Heart left ventricle (tissue), 13 donors: Measurements from ENCODE around the gene RTTN.

ENCODE experiments used
- POLR2A ChIP-seq, 2 donors: fragments of 450-650 bp; IDR thresholded peaks; one replicate each; pipeline ENCODE4 v1.6.1; 2017; ENCODE audit warnings: antibody characterized with exemption in 2 of 2, mild to moderate bottlenecking in 2 of 2, moderate library complexity in 2 of 2
- TF ChIP-seq, protein P1 (sequence below), 12 donors: fragments of 200-600 bp; sonication (generic) in 4 of 12; IDR thresholded peaks; one replicate each; pipeline versions ENCODE4 v1.5.0 to v1.8.0; 2018 to 2022; ENCODE audit warnings: antibody characterized with exemption in 12 of 12, mild to moderate bottlenecking in 5 of 12
- donor health status: ischemic (EF 13 %, LVEDD 7.1; RV severe dilation, severe dysfunction).
- donor health status: DM: no; HTN: yes; CAD: no.
- donor health status: DM: no; HTN: no; CAD: no.
- donor health status: ischemic (EF 25% LVEDD 6.9; RV normal size, moderate dysfunction).
- donor health status: ischemic (EF 25% LVEDD 5.7; RV mildly dilated, moderate dysfunction).
- donor health status: ischemic (EF 35%, LVEDD 5.7; RV mildly dilated, moderate dysfunction).
- donor health status: nonischemic (EF 11% LVEDD 7.7; RV severe dilation, severe dysfunction).
- donor health status: DM: yes; HTN: yes; CAD: no.
- donor health status: PGD.
- donor health status: ischemic (EF 29% LVEDD 5.4; RV normal size, mild dysfunction).
- donor health status: nonischemic (EF 23%, LVEDD 6.1; RV moderate dilation, normal function).

DNA sequence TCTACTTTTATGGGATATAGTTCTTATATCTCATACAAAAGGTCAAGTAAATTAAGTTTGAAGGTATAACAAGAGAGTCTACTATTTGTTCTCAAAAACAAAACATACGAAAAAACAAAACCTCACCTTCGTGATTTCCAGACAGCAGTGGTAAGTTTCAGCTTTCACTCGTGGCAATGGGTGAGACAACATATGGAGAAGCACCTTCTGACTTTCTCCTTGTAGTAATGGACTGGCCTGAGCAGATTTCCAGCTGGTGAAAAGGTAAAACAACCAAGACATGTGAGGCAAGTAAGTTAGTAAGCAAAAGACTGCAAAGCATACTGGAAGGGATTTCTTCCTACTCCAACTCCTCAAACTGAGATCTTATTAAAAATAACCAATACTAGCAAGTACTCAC lies 39.6 kb downstream of the RTTN start:
- TF ChIP-seq, protein P1, sequence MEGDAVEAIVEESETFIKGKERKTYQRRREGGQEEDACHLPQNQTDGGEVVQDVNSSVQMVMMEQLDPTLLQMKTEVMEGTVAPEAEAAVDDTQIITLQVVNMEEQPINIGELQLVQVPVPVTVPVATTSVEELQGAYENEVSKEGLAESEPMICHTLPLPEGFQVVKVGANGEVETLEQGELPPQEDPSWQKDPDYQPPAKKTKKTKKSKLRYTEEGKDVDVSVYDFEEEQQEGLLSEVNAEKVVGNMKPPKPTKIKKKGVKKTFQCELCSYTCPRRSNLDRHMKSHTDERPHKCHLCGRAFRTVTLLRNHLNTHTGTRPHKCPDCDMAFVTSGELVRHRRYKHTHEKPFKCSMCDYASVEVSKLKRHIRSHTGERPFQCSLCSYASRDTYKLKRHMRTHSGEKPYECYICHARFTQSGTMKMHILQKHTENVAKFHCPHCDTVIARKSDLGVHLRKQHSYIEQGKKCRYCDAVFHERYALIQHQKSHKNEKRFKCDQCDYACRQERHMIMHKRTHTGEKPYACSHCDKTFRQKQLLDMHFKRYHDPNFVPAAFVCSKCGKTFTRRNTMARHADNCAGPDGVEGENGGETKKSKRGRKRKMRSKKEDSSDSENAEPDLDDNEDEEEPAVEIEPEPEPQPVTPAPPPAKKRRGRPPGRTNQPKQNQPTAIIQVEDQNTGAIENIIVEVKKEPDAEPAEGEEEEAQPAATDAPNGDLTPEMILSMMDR (IDR thresholded peaks at IDR 0.05), result no peak
- TF ChIP-seq POLR2A (IDR thresholded peaks at IDR 0.05), result no peak
